ENCODE results near the gene B9D1. TPM values are rescaled to one million over a fixed set of nuclear protein-coding genes. Genes with fewer than 3 reads are reported as not detected.

B9D1 gene
- polyA plus RNA-seq, 3 donors = 1.0 TPM; not detected in 2

DNA sequence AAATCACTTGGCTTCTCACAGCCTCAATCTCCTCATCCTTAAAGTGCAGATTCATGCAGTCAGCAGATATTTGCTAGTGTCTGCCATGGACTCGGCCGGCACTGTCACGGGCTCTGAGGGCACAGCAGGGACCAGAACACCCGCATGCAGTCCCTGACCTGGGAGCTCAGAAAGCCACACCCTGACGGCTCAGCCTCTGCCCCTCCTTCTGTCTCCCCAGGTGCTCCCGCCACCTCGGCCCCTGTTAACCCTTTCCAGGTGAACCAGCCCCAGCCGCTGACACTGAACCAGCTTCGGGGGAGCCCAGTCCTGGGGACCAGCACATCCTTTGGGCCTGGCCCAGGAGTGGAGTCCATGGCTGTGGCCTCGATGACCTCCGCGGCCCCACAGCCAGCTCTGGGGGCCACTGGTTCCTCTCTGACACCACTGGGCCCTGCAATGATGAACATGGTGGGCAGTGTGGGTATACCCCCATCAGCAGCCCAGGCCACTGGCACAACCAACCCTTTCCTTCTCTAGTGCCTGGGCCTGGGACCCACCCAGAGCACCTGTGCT lies 28.7 kb downstream of the B9D1 start:
- TF ChIP-seq, protein P1, sequence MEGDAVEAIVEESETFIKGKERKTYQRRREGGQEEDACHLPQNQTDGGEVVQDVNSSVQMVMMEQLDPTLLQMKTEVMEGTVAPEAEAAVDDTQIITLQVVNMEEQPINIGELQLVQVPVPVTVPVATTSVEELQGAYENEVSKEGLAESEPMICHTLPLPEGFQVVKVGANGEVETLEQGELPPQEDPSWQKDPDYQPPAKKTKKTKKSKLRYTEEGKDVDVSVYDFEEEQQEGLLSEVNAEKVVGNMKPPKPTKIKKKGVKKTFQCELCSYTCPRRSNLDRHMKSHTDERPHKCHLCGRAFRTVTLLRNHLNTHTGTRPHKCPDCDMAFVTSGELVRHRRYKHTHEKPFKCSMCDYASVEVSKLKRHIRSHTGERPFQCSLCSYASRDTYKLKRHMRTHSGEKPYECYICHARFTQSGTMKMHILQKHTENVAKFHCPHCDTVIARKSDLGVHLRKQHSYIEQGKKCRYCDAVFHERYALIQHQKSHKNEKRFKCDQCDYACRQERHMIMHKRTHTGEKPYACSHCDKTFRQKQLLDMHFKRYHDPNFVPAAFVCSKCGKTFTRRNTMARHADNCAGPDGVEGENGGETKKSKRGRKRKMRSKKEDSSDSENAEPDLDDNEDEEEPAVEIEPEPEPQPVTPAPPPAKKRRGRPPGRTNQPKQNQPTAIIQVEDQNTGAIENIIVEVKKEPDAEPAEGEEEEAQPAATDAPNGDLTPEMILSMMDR (IDR thresholded peaks at IDR 0.05) = no peak
- Mint-ChIP-seq H3K4me1 (no peaks in the 10 kb centered on the region), H3K9me3 (peaks cover 0 to 5% (median 0%) of the 10 kb centered on the region in 7 donors), H3K27me3 (ENCODE audit: low read depth in 3 of 3) (peaks cover 29 to 59% (median 38%) of the 10 kb centered on the region in 3 donors), H3K36me3 (no peaks in the 10 kb centered on the region), H3K4me3 (no peak overlapping the region), H3K27ac (no peak overlapping the region)
- Histone ChIP-seq H3K79me2 (ENCODE audit: insufficient read depth, low read length) (no peaks in the 10 kb centered on the region), H3K4me3 (replicated peaks in 1 of 3; ENCODE audit: low read depth in 2 of 3, low read length in 3 of 3) (no peak overlapping the region), H2AFZ (ENCODE audit: insufficient read depth, low read depth, low read length, poor library complexity, severe bottlenecking) (no peak overlapping the region), H3K4me1 (ENCODE audit: control insufficient read depth in 1 of 2, insufficient read depth in 2 of 2, low read length in 2 of 2) (no peaks in the 10 kb centered on the region), H3K27me3 (ENCODE audit: control insufficient read depth in 2 of 2, insufficient read depth in 2 of 2, low read length in 2 of 2) (peaks cover 0 to 51% of the 10 kb centered on the region in 2 donors), H3K27ac (ENCODE audit: low read depth in 1 of 2, low read length in 2 of 2) (no peak overlapping the region), H3K9ac (ENCODE audit: insufficient read depth, low read length, poor library complexity, severe bottlenecking) (no peak overlapping the region), H3K36me3 (replicated peaks in 1 of 2; ENCODE audit: control insufficient read depth in 1 of 2, insufficient read depth in 2 of 2, low read length in 2 of 2) (no peaks in the 10 kb centered on the region), H3K4me2 (replicated peaks; ENCODE audit: extremely low read depth, low read length, poor library complexity, severe bottlenecking) (no peak overlapping the region), H4K20me1 (ENCODE audit: insufficient read depth, low read length) (no peaks in the 10 kb centered on the region), H3K9me3 (replicated peaks in 1 of 2; ENCODE audit: control insufficient read depth in 1 of 2, insufficient read depth in 1 of 2, low read length in 2 of 2) (no peaks in the 10 kb centered on the region)
- intact Hi-C loops (cut with micrococcal nuclease) = no loop called here
- no peak for DNase-seq
- WGBS (ENCODE audit: insufficient coverage) = 94% methylated on average over 9 of the region's 12 CpGs

DNA sequence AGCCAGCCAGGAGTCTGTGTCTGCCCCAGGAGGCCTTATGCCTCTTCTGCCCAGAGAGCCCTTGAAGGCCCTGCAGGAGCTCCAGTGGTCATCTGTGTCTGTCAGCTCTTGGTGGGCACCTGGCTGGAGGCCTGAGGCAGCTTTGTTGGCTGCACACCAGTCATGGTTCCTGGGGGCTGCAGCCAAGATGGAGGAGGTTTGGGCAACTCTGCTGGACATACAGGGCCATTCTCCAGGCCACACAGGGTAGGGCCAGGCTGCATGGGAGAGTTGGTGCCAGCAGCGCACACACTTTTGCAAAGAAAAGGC lies 29.4 kb downstream of the B9D1 start:
- Histone ChIP-seq H3K4me3 (replicated peaks in 1 of 3; ENCODE audit: low read depth in 2 of 3, low read length in 3 of 3) (no peak overlapping the region), H3K36me3 (replicated peaks in 1 of 2; ENCODE audit: control insufficient read depth in 1 of 2, insufficient read depth in 2 of 2, low read length in 2 of 2) (no peaks in the 10 kb centered on the region), H3K4me1 (ENCODE audit: control insufficient read depth in 1 of 2, insufficient read depth in 2 of 2, low read length in 2 of 2) (no peaks in the 10 kb centered on the region), H2AFZ (ENCODE audit: insufficient read depth, low read depth, low read length, poor library complexity, severe bottlenecking) (no peak overlapping the region), H3K79me2 (ENCODE audit: insufficient read depth, low read length) (no peaks in the 10 kb centered on the region), H3K9ac (ENCODE audit: insufficient read depth, low read length, poor library complexity, severe bottlenecking) (no peak overlapping the region), H3K4me2 (replicated peaks; ENCODE audit: extremely low read depth, low read length, poor library complexity, severe bottlenecking) (no peak overlapping the region), H3K27ac (ENCODE audit: low read depth in 1 of 2, low read length in 2 of 2) (no peak overlapping the region), H4K20me1 (ENCODE audit: insufficient read depth, low read length) (no peaks in the 10 kb centered on the region), H3K9me3 (replicated peaks in 1 of 2; ENCODE audit: control insufficient read depth in 1 of 2, insufficient read depth in 1 of 2, low read length in 2 of 2) (no peaks in the 10 kb centered on the region), H3K27me3 (ENCODE audit: control insufficient read depth in 2 of 2, insufficient read depth in 2 of 2, low read length in 2 of 2) (peaks cover 0 to 47% of the 10 kb centered on the region in 2 donors)
- Mint-ChIP-seq H3K36me3 (no peaks in the 10 kb centered on the region), H3K9me3 (peaks cover 0 to 2% (median 0%) of the 10 kb centered on the region in 7 donors), H3K27ac (no peak overlapping the region), H3K27me3 (ENCODE audit: low read depth in 3 of 3) (peaks cover 32 to 64% (median 42%) of the 10 kb centered on the region in 3 donors), H3K4me1 (no peaks in the 10 kb centered on the region), H3K4me3 (no peak overlapping the region)
- intact Hi-C loops (cut with micrococcal nuclease) = no loop called here
- 100% methylated on average over 1 of the region's 1 CpG for WGBS (ENCODE audit: insufficient coverage)
- DNase-seq = no peak
- TF ChIP-seq, protein P1 (IDR thresholded peaks at IDR 0.05) = no peak
